ENCODE results near the gene ABLIM3.

DNA sequence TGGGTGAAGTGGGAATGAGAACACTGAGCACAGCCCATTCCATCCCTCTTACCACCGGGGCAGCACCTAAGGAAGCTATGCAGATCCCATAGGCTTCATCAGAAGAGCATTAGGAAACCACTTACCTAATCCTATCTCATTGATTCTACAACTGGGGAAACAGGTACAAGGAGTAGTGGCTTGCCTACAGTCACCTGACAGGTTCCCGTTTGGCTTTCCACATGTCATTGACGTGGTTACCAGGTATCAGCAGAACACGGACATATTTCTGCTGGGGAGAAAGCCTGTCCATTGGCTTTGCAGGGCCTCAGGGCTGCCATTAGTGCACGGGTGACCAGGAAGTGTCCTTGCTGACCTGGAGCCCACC, 141.7 kb downstream of the ABLIM3 start:
- TF ChIP-seq, protein P1, sequence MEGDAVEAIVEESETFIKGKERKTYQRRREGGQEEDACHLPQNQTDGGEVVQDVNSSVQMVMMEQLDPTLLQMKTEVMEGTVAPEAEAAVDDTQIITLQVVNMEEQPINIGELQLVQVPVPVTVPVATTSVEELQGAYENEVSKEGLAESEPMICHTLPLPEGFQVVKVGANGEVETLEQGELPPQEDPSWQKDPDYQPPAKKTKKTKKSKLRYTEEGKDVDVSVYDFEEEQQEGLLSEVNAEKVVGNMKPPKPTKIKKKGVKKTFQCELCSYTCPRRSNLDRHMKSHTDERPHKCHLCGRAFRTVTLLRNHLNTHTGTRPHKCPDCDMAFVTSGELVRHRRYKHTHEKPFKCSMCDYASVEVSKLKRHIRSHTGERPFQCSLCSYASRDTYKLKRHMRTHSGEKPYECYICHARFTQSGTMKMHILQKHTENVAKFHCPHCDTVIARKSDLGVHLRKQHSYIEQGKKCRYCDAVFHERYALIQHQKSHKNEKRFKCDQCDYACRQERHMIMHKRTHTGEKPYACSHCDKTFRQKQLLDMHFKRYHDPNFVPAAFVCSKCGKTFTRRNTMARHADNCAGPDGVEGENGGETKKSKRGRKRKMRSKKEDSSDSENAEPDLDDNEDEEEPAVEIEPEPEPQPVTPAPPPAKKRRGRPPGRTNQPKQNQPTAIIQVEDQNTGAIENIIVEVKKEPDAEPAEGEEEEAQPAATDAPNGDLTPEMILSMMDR (IDR thresholded peaks at IDR 0.05; ENCODE audit: poor library complexity), result no peak
- no peak for TF ChIP-seq EZH2 (IDR thresholded peaks at IDR 0.05; ENCODE audit: borderline replicate concordance)

Measured in hepatocyte (in vitro differentiated cells).